Testis (tissue), 3 donors: ENCODE measurements around the gene SCAPER. TPM values are rescaled to one million over a fixed set of nuclear protein-coding genes. Genes with fewer than 3 reads are reported as not detected.

Source experiments
- DNase-seq: peaks from one replicate; pipeline ENCODE4 v3.0.0-alpha.2; 2019
- H3K27ac ChIP-seq, 2 donors: fragments of 200-600 bp; sonication (generic); one replicate each; pipeline ENCODE4 v1.5.1; 2019
- H3K27me3 ChIP-seq: fragments of 200-600 bp; sonication (generic); one replicate; pipeline ENCODE4 v1.5.1; 2019
- H3K36me3 ChIP-seq: fragments of 200-600 bp; sonication (generic); one replicate; pipeline ENCODE4 v1.5.1; 2017; ENCODE audit warnings: low read depth; ENCODE audit errors: missing control alignments
- H3K4me1 ChIP-seq: fragments of 200-600 bp; sonication (generic); one replicate; pipeline ENCODE4 v1.5.1; 2019
- H3K4me3 ChIP-seq, 2 donors: fragments of 200-600 bp; sonication (generic); one replicate each; pipeline ENCODE4 v1.5.1; 2017 to 2019
- H3K9me3 ChIP-seq: fragments of 200-600 bp; sonication (generic); one replicate; pipeline ENCODE4 v1.5.1; 2017
- POLR2A ChIP-seq: fragments of 450-650 bp; IDR thresholded peaks from one replicate; pipeline ENCODE4 v1.6.1; 2017; ENCODE audit warnings: antibody characterized with exemption, mild to moderate bottlenecking, moderate library complexity
- WGBS, 2 donors: methylation state at CpG; one replicate each; pipeline ENCODE4 v1.1.5; 2018; 5-methylcytosine and 5-hydroxymethylcytosine counted together
- intact Hi-C: fragments of 100-400 bp; cut with DNase I; formaldehyde crosslinking; loops from one replicate; pipeline ENCODE4 v1.15.1; 2023; ENCODE audit warnings: low total_unique reads
- polyA plus RNA-seq: library from polyadenylated mRNA; stranded (reverse); fragments of 350-450 nt; fragmentation: Illumina TruSeq; extraction: RNeasy Lipid Tissue Mini Kit (QIAGEN cat#74804); gene quantifications from one replicate; pipeline ENCODE4 v1.2.3, GENCODE V29; 2014; ENCODE audit warnings: low read depth, low replicate concordance; ENCODE audit not compliant: insufficient read depth
- total RNA-seq, 2 donors: library from RNA; depleted of rRNA; stranded (reverse); fragments of >200 nt; gene quantifications; one replicate each; pipeline ENCODE4 v1.2.3, GENCODE V29; 2016
- TF ChIP-seq, protein P1 (sequence below), 3 experiments: fragments of 450-650 bp in 2 of 3; fragments of 200-600 bp in 1 of 3; sonication (generic) in 1 of 3; IDR thresholded peaks; one replicate each; pipeline ENCODE4 v1.5.1; 2016 to 2019; ENCODE audit warnings: antibody characterized with exemption in 3 of 3, mild to moderate bottlenecking in 2 of 3, moderate library complexity in 1 of 3

The SCAPER gene
- total and polyA plus RNA-seq, 3 donors from 2014 or later, result 43.7 to 60.7 (median 54.8) TPM

DNA sequence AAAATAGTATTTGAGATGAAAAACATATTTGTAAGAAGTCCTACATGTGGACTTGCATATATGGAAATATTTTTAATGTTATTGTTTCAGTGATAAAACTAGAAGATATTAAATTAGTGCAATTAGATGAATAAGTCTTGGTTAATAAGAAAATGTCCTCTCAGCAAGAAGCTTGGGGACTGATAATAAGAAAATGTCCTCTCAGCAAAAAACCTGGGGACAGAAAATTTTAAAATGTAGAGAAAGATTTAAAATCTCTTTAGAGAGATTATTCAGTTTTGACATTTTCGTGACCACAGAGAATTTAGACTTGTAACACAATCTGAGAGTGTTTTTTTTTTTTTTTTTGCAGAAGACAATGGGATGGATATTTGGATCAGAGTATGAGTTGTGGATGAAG lies 412.6 kb downstream of the SCAPER start:
- no peak for TF ChIP-seq POLR2A
- TF ChIP-seq, protein P1, sequence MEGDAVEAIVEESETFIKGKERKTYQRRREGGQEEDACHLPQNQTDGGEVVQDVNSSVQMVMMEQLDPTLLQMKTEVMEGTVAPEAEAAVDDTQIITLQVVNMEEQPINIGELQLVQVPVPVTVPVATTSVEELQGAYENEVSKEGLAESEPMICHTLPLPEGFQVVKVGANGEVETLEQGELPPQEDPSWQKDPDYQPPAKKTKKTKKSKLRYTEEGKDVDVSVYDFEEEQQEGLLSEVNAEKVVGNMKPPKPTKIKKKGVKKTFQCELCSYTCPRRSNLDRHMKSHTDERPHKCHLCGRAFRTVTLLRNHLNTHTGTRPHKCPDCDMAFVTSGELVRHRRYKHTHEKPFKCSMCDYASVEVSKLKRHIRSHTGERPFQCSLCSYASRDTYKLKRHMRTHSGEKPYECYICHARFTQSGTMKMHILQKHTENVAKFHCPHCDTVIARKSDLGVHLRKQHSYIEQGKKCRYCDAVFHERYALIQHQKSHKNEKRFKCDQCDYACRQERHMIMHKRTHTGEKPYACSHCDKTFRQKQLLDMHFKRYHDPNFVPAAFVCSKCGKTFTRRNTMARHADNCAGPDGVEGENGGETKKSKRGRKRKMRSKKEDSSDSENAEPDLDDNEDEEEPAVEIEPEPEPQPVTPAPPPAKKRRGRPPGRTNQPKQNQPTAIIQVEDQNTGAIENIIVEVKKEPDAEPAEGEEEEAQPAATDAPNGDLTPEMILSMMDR (IDR thresholded peaks at IDR 0.05), result no peak
- H3K27me3 ChIP-seq, result no peaks in the 10 kb centered on the region
- DNase-seq, result no peak
- H3K4me3 ChIP-seq, result no peak overlapping the region
- H3K4me1 ChIP-seq, result no peaks in the 10 kb centered on the region
- no peak overlapping the region for H3K27ac ChIP-seq
- H3K9me3 ChIP-seq, result no peaks in the 10 kb centered on the region
- intact Hi-C loops, result no loop called here
- H3K36me3 ChIP-seq, result no peaks in the 10 kb centered on the region
- 94 to 95% methylated on average over 1 of the region's 1 CpG for WGBS, 2 donors

DNA sequence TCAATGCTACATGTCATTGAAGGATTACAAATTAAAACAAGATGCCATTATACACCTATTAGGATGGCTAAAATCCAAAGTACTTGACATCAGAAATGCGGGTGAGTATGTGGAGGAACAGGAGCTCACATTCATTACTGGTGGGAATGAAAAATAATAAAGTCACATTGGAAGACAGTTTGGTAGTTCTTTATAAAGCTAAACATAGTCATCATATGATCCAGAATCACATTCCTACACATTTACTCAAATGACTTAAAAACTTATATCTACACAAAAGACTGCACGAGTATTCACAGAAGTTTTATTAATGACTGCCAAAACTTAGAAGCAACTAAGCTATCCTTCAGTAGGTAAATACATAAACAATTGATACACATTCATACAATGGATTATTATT lies 421.4 kb downstream of the SCAPER start:
- H3K4me1 ChIP-seq, result no peaks in the 10 kb centered on the region
- intact Hi-C loops, result no loop called here
- TF ChIP-seq, protein P1 (IDR thresholded peaks at IDR 0.05), result no peak
- no peak for TF ChIP-seq POLR2A
- H3K9me3 ChIP-seq, result no peaks in the 10 kb centered on the region
- H3K27me3 ChIP-seq, result no peaks in the 10 kb centered on the region
- H3K27ac ChIP-seq, result no peak overlapping the region
- no peak for DNase-seq
- WGBS, 2 donors, result 90 to 92% methylated on average over 2 of the region's 2 CpGs
- no peak overlapping the region for H3K4me3 ChIP-seq
- H3K36me3 ChIP-seq, result no peaks in the 10 kb centered on the region

- 88 to 95% methylated on average over 1 of the region's 1 CpG for WGBS, 2 donors
- Histone ChIP-seq H3K9me3 (no peaks in the 10 kb centered on the region), H3K27ac (no peak overlapping the region), H3K36me3 (no peaks in the 10 kb centered on the region), H3K27me3 (no peaks in the 10 kb centered on the region), H3K4me3 (no peak overlapping the region), H3K4me1 (no peaks in the 10 kb centered on the region)
- TF ChIP-seq, protein P1 (IDR thresholded peaks at IDR 0.05), result no peak
- TF ChIP-seq POLR2A, result no peak
- intact Hi-C loops, result no loop called here
- DNase-seq, result no peak
These were observed 422.1 kb downstream of the SCAPER start for GRCh38 chr15:76483018-76483417.

DNA sequence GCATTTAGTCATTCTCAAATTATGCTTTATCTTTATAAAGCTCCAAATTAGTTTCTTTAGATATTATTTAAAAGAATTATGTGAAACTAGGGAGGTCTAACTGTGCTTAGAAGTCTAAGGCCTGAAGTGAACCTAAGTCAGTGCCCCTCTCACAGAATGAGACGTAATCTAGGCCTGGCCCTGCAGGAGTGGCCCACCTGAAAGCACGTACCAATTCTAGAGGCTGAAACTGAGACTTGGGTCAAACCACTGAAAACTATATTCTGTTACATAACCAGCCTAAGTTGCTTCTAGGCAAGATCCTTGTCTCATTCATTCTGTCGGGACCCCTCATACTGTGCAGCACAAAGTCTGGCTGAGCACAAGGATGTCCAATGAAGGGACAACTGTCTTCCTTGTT lies 424.9 kb downstream of the SCAPER start:
- Histone ChIP-seq H3K4me3 (no peak overlapping the region), H3K27me3 (no peaks in the 10 kb centered on the region), H3K4me1 (no peaks in the 10 kb centered on the region), H3K27ac (no peak overlapping the region), H3K9me3 (no peaks in the 10 kb centered on the region), H3K36me3 (no peaks in the 10 kb centered on the region)
- 96% methylated on average over 3 of the region's 3 CpGs for WGBS, 2 donors
- no peak for DNase-seq
- intact Hi-C loops, result no loop called here
- no peak for TF ChIP-seq POLR2A
- TF ChIP-seq, protein P1 (IDR thresholded peaks at IDR 0.05), result no peak

DNA sequence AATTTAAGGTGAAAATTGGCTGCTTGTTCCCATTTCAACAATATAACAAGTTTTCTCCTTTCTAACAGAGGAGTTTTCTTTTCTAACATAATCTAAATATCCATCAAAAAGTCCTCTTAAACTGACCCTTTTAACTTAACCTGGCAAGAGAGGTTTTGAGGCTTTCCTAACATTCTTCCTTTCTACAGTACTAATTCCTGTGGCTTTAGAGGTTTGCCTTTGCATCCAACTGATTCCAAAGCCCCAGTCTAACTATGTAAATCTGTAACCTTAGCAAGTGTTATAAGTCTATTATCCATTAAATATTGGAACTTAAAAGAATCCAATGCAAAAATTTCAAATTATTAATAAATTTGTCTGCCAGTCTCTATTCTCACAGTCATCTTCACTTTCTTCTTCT lies 434.4 kb downstream of the SCAPER start:
- Histone ChIP-seq H3K36me3 (no peaks in the 10 kb centered on the region), H3K27me3 (no peaks in the 10 kb centered on the region), H3K27ac (no peak overlapping the region), H3K4me3 (no peak overlapping the region), H3K9me3 (no peaks in the 10 kb centered on the region), H3K4me1 (no peaks in the 10 kb centered on the region)
- DNase-seq, result no peak
- TF ChIP-seq, protein P1 (IDR thresholded peaks at IDR 0.05), result no peak
- TF ChIP-seq POLR2A, result no peak
- intact Hi-C loops, result no loop called here
